GM11168 (cell line): ENCODE data around the gene PROSER3.

Source experiments
- in situ Hi-C: fragments of 300-500 bp; cut with MboI; formaldehyde crosslinking; loops from one replicate; pipeline ENCODE4 v1.12.0; 2022; ENCODE audit warnings: low sequenced_read_pairs; ENCODE audit not compliant: unreplicated experiment

PROSER3 gene

GRCh38 chr19:35812220-35813042 is 54.5 kb downstream of the PROSER3 start, which contains the start of gene PRODH2:
Gene PRODH2 (minus strand): TSS chr19:35812845. CDS start chr19:35812805, 40 bp downstream.
- in situ Hi-C loops, result no loop called here

DNA sequence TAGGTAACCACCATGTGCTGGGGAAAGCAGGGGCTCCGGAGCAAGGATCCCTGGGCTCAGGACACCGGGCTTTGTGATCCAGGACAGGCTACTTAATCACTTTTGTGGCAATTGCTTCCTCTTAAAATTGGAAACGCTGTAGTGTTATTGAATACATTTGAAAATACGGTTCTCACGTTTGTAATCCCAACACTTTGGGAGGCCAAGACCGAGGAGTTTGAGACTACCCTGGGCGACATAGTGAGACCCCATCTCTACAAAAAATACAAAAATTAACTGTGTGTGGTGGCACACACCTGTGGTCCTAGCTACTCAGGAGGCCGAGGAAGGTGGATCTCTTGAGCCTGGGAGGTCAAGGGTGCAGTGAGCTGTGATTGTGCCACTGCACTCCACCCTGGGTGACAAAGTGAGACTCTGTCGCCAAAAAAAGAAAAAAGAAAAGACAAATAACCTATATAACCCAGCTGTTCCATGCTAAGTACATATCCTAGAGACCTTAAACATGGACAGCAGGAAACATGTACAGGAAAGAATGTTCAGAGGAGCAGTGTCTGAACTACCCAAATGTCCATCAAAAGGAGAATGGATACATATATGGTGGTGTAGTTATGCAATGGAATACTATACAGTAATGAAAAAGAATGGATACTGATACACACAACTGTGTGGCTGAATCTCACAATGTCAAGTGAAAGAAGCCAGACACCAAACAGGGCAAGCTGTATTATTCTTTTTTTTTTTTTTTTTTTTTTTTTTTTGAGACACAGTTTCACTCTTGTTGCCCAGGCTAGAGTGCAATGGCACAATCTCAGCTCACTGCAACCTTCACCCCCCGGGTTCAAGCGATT is 55.3 kb downstream of the PROSER3 start:
- in situ Hi-C loops, result no loop called here

- in situ Hi-C loops, result no loop called here
These were observed 58.3 kb downstream of the PROSER3 start for GRCh38 chr19:35816262-35816661.

GRCh38 chr19:35816846-35817245 is 58.9 kb downstream of the PROSER3 start:
- in situ Hi-C loops, result no loop called here

GRCh38 chr19:35818445-35818844 is 60.5 kb downstream of the PROSER3 start:
- in situ Hi-C loops, result no loop called here
